ENCODE data around the gene NPPA. TPM values are rescaled to one million over a fixed set of nuclear protein-coding genes. Genes with fewer than 3 reads are reported as not detected.

NPPA gene
- polyA plus RNA-seq, 1 of the 3 experiments (the other 2 are of a cell fraction): not detected

GRCh38 chr1:11873395-11874257, 26.0 kb upstream of the NPPA start:
- no peaks in the 10 kb centered on the region for H3K9me2 ChIP-seq
- no peaks in the 10 kb centered on the region for H3F3A ChIP-seq (replicated peaks; ENCODE audit: insufficient read depth)
- no peaks in the 10 kb centered on the region for H3K79me2 ChIP-seq (ENCODE audit: insufficient read depth)
- H3K4me3 ChIP-seq (ENCODE audit: low read depth in 2 of 2, low read length in 1 of 2): no peak overlapping the region
- H3K9me3 ChIP-seq: no peaks in the 10 kb centered on the region
- H3K9ac ChIP-seq: no peak overlapping the region
- CTCF ChIA-PET: interaction anchor here (1.0 to 7.0 kb wide), 4 partner anchors 9 to 106 kb away, joined by 3 to 42 read pairs (median 4); partner anchors contain the start of gene MFN2
- TF ChIP-seq FOXJ3 (CRISPR knock-in tag; IDR thresholded peaks at IDR 0.05): no peak
- TF ChIP-seq EP300 (IDR thresholded peaks at IDR 0.05; ENCODE audit: borderline replicate concordance in 1 of 2, low read depth in 1 of 2, low read length in 1 of 2): no peak
- no peak for TF ChIP-seq CTCF (IDR thresholded peaks at IDR 0.05)
- no peak for TF ChIP-seq YY1 (IDR thresholded peaks at IDR 0.05; ENCODE audit: low read depth)
- TF ChIP-seq, protein P1, sequence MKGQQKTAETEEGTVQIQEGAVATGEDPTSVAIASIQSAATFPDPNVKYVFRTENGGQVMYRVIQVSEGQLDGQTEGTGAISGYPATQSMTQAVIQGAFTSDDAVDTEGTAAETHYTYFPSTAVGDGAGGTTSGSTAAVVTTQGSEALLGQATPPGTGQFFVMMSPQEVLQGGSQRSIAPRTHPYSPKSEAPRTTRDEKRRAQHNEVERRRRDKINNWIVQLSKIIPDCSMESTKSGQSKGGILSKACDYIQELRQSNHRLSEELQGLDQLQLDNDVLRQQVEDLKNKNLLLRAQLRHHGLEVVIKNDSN (IDR thresholded peaks at IDR 0.05; ENCODE audit: borderline replicate concordance, low read depth): no peak
- peaks cover 0 to 27% of the 10 kb centered on the region in 2 experiments; a peak in 1 of 4 replicates for H3K4me1 ChIP-seq (ENCODE audit: control insufficient read depth in 1 of 2, insufficient read depth in 2 of 2, low read depth in 1 of 2, low read length in 1 of 2)
- H3K27me3 ChIP-seq (ENCODE audit: insufficient read depth): 0 out of 2 replicates have a peak, but pooled peaks cover 12% of the 10 kb centered on the region
- DNase-seq: no peak
- WGBS (ENCODE audit: low lambda C conversion rate): 73% methylated on average over 13 of the region's 14 CpGs
- H3K36me3 ChIP-seq (replicated peaks in 1 of 2; ENCODE audit: control insufficient read depth in 1 of 2, insufficient read depth in 2 of 2, low read length in 1 of 2): no peaks in the 10 kb centered on the region
- H4K20me1 ChIP-seq (ENCODE audit: insufficient read depth): no peaks in the 10 kb centered on the region
- H3K4me2 ChIP-seq: no peak overlapping the region
- POLR2A ChIA-PET: no interaction called here
- H3K27ac ChIP-seq (ENCODE audit: low read depth in 2 of 2, low read length in 1 of 2): no peak overlapping the region; a peak in 1 of 4 replicates
- H2AFZ ChIP-seq (ENCODE audit: low read depth): no peak overlapping the region

- no peaks in the 10 kb centered on the region for H3F3A ChIP-seq (replicated peaks; ENCODE audit: insufficient read depth)
- DNase-seq: no peak
- H3K9ac ChIP-seq: no peak overlapping the region
- WGBS (ENCODE audit: low lambda C conversion rate): 37% methylated on average over 5 of the region's 7 CpGs
- H3K4me3 ChIP-seq (ENCODE audit: low read depth in 2 of 2, low read length in 1 of 2): no peak overlapping the region
- no peak overlapping the region for H3K27ac ChIP-seq (ENCODE audit: low read depth in 2 of 2, low read length in 1 of 2)
- no peaks in the 10 kb centered on the region for H3K9me3 ChIP-seq
- no peak overlapping the region for H2AFZ ChIP-seq (ENCODE audit: low read depth)
- POLR2A ChIA-PET: interaction anchor here (0.9 kb wide), 1 partner anchor 35 kb away, joined by 4 read pairs; no protein-coding TSS in a partner anchor
- no peaks in the 10 kb centered on the region for H3K79me2 ChIP-seq (ENCODE audit: insufficient read depth)
- H3K4me2 ChIP-seq: no peak overlapping the region
- H3K9me2 ChIP-seq: no peaks in the 10 kb centered on the region
- no peaks in the 10 kb centered on the region for H4K20me1 ChIP-seq (ENCODE audit: insufficient read depth)
- CTCF ChIA-PET: interaction anchor here (1.0 to 7.0 kb wide), 3 partner anchors 10 to 32 kb away, joined by 3 to 42 read pairs (median 4); no protein-coding TSS in a partner anchor
- H3K36me3 ChIP-seq (replicated peaks in 1 of 2; ENCODE audit: control insufficient read depth in 1 of 2, insufficient read depth in 2 of 2, low read length in 1 of 2): no peaks in the 10 kb centered on the region
- 0 out of 2 replicates have a peak, but pooled peaks cover 12% of the 10 kb centered on the region for H3K27me3 ChIP-seq (ENCODE audit: insufficient read depth)
- peaks cover 0 to 17% of the 10 kb centered on the region in 2 experiments; a peak in 1 of 4 replicates for H3K4me1 ChIP-seq (ENCODE audit: control insufficient read depth in 1 of 2, insufficient read depth in 2 of 2, low read depth in 1 of 2, low read length in 1 of 2)
- TF ChIP-seq TEAD4 (IDR thresholded peaks at IDR 0.05; ENCODE audit: borderline replicate concordance, insufficient read depth) (no peak), JUND (IDR thresholded peaks at IDR 0.05) (no peak), RXRA (IDR thresholded peaks at IDR 0.05; ENCODE audit: borderline replicate concordance, low read depth) (no peak), USF2 (IDR thresholded peaks at IDR 0.05; ENCODE audit: borderline replicate concordance, low read depth, low read length) (no peak), POLR2AphosphoS5 (IDR thresholded peaks at IDR 0.05; ENCODE audit: low read depth, low read length) (no peak), PBX3 (IDR thresholded peaks at IDR 0.05) (no peak), TCF12 (IDR thresholded peaks at IDR 0.05) (no peak), EZH2phosphoT487 (IDR thresholded peaks at IDR 0.05; ENCODE audit: borderline replicate concordance, low read depth) (no peak), NRF1 (IDR thresholded peaks at IDR 0.05; ENCODE audit: low read depth, low read length) (no peak), CHD2 (IDR thresholded peaks at IDR 0.05; ENCODE audit: low read length, partially characterized antibody) (no peak), NFIC (IDR thresholded peaks at IDR 0.05; ENCODE audit: borderline replicate concordance) (no peak), GABPA (IDR thresholded peaks at IDR 0.05; ENCODE audit: low read depth) (no peak)
- TF ChIP-seq, protein P2, sequence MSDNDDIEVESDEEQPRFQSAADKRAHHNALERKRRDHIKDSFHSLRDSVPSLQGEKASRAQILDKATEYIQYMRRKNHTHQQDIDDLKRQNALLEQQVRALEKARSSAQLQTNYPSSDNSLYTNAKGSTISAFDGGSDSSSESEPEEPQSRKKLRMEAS (IDR thresholded peaks at IDR 0.05; ENCODE audit: low read depth): no peak
- TF ChIP-seq, protein P1 (IDR thresholded peaks at IDR 0.05; ENCODE audit: borderline replicate concordance, low read depth): no peak
These were observed 25.0 kb upstream of the NPPA start for GRCh38 chr1:11872545-11872944.

Data from SK-N-SH (cell line).